Sciatic nerve (tissue), 2 donors: ENCODE data around the gene OR2W3. TPM values are rescaled to one million over a fixed set of nuclear protein-coding genes. Genes with fewer than 3 reads are reported as not detected.
A peak's percentile ranks its signal among the peaks of the same experiment; 100 is the strongest.

ENCODE experiments used
- ATAC-seq: fragments of 200-7000 bp; cut with Tn5 transposase; one replicate; pipeline ENCODE4 v1.9.1; 2020; ENCODE audit warnings: mild to moderate bottlenecking, moderate library complexity
- DNase-seq: peaks from one replicate; pipeline ENCODE4 v3.0.0-alpha.2; 2020; ENCODE audit warnings: low spot score
- intact Hi-C: fragments of 100-400 bp; cut with DNase I; formaldehyde crosslinking; loops from one replicate; pipeline ENCODE4 v1.14.2; 2022
- total RNA-seq: library from RNA; stranded (reverse); fragmentation: NEBNext Ultra II Directional; extraction: Animal tissue kit (Norgen Biotek cat#: 25700); gene quantifications from one replicate; pipeline ENCODE4 v1.2.1, GENCODE V29; 2021
- donor health status: DM: no; HTN: no; CAD: no.
- donor health status: DM: no; HTN: no; CAD: no.

Gene OR2W3
- total RNA-seq, 1 donor from 2014 or later, result 6.3 TPM

- ATAC-seq (no peak), DNase-seq (no peak)
- intact Hi-C loops, result no loop called here
These were observed 18.4 kb downstream of the OR2W3 start for GRCh38 chr1:247913786-247914185.

- ATAC-seq, result no peak
- intact Hi-C loops, result no loop called here
These were observed 19.7 kb downstream of the OR2W3 start for GRCh38 chr1:247914941-247915662.

GRCh38 chr1:247919952-247920351 is 24.6 kb downstream of the OR2W3 start, which contains the start of gene OR2T8:
OR2T8 (plus strand) TSS chr1:247920252; CDS start chr1:247921018, 766 bp downstream.
- ATAC-seq (no peak), DNase-seq (no peak)
- intact Hi-C loops, result no loop called here

More at GRCh38 chr1:247914941-247915662, 19.7 kb downstream of the OR2W3 start:
- DNase-seq, result no peak

GRCh38 chr1:247923941-247924340 is 28.6 kb downstream of the OR2W3 start:
- intact Hi-C loops, result no loop called here
- ATAC-seq (no peak), DNase-seq (no peak)

- no peak for ATAC-seq
- no peak for DNase-seq
- intact Hi-C loops, result no loop called here
These were observed 29.5 kb downstream of the OR2W3 start, which contains the start of gene OR2AJ1 for GRCh38 chr1:247924868-247925267. OR2AJ1 (plus strand) TSS chr1:247924889; CDS start chr1:247933769, 8,880 bp downstream.

GRCh38 chr1:247933989-247934388 is 38.6 kb downstream of the OR2W3 start:
- DNase-seq (no peak), ATAC-seq (no peak)
- intact Hi-C loops, result no loop called here

GRCh38 chr1:247935781-247936180 is 40.4 kb downstream of the OR2W3 start:
- intact Hi-C loops, result loop anchor here (5.0 kb wide), 1 partner anchor 872 kb away; no protein-coding TSS in a partner anchor
- no peak for DNase-seq

GRCh38 chr1:247936415-247936814 is 41.0 kb downstream of the OR2W3 start:
- DNase-seq (no peak), ATAC-seq (no peak)
- intact Hi-C loops, result loop anchor here (5.0 kb wide), 1 partner anchor 871 kb away; no protein-coding TSS in a partner anchor

More at GRCh38 chr1:247935781-247936180, 40.4 kb downstream of the OR2W3 start:
- no peak for ATAC-seq

- intact Hi-C loops, result loop anchor here (5.0 kb wide), 1 partner anchor 870 kb away; no protein-coding TSS in a partner anchor
- DNase-seq (peak; percentile 80), ATAC-seq (peak; percentile 81)
These were observed 41.8 kb downstream of the OR2W3 start for GRCh38 chr1:247936965-247937734.

- ATAC-seq (no peak), DNase-seq (no peak)
- intact Hi-C loops, result no loop called here
These were observed 47.2 kb downstream of the OR2W3 start for GRCh38 chr1:247942624-247943023.

Other genes with a start within 250 kb of the OR2W3 start
- not detected for gene OR13G1, start 215.8 kb upstream of the OR2W3 start, total RNA-seq
- gene OR6F1, start 178.9 kb upstream of the OR2W3 start, total RNA-seq, result not detected
- gene OR14K1, start 157.0 kb upstream of the OR2W3 start, total RNA-seq, result not detected
- gene OR14A2, start 147.4 kb upstream of the OR2W3 start, total RNA-seq, result not detected
- not detected for gene OR1C1, start 135.0 kb upstream of the OR2W3 start, total RNA-seq
- gene OR14A16, start 71.5 kb upstream of the OR2W3 start, total RNA-seq, result not detected
- not detected for gene OR11L1, start 53.7 kb upstream of the OR2W3 start, total RNA-seq
- gene TRIM58, start 38.4 kb upstream of the OR2W3 start, total RNA-seq, result 22.9 TPM
- gene OR2T8, start 24.7 kb downstream of the OR2W3 start, total RNA-seq, result 0.40 TPM
- 0.22 TPM for gene OR2AJ1, start 29.3 kb downstream of the OR2W3 start, total RNA-seq
- 0.53 TPM for gene OR2L8, start 53.3 kb downstream of the OR2W3 start, total RNA-seq
- gene OR2AK2, start 69.6 kb downstream of the OR2W3 start, total RNA-seq, result not detected
- gene OR2L5, start 118.1 kb downstream of the OR2W3 start, total RNA-seq, result not detected
- 0.53 TPM for gene OR2L2, start 134.5 kb downstream of the OR2W3 start, total RNA-seq
- gene OR2L3, start 151.2 kb downstream of the OR2W3 start, total RNA-seq, result 0.13 TPM
- gene OR2L13, start 199.6 kb downstream of the OR2W3 start, total RNA-seq, result 0.36 TPM
- gene OR2M5, start 249.6 kb downstream of the OR2W3 start, total RNA-seq, result not detected